22Rv1 (cell line): ENCODE results near the gene GRM7.

Experiments
- H3K27ac ChIP-seq: fragments of 450-650 bp; 2 replicates; pipeline ENCODE4 v1.5.1; 2017
- ZFX ChIP-seq: fragments of 450-650 bp; IDR thresholded peaks from 2 replicates; pipeline ENCODE4 v1.6.1; 2017; ENCODE audit warnings: antibody characterized with exemption, borderline replicate concordance
- TF ChIP-seq, protein P1 (sequence below): fragments of 450-650 bp; IDR thresholded peaks from 2 replicates; pipeline ENCODE4 v1.5.1; 2017; ENCODE audit warnings: mild to moderate bottlenecking

GRM7 gene

DNA sequence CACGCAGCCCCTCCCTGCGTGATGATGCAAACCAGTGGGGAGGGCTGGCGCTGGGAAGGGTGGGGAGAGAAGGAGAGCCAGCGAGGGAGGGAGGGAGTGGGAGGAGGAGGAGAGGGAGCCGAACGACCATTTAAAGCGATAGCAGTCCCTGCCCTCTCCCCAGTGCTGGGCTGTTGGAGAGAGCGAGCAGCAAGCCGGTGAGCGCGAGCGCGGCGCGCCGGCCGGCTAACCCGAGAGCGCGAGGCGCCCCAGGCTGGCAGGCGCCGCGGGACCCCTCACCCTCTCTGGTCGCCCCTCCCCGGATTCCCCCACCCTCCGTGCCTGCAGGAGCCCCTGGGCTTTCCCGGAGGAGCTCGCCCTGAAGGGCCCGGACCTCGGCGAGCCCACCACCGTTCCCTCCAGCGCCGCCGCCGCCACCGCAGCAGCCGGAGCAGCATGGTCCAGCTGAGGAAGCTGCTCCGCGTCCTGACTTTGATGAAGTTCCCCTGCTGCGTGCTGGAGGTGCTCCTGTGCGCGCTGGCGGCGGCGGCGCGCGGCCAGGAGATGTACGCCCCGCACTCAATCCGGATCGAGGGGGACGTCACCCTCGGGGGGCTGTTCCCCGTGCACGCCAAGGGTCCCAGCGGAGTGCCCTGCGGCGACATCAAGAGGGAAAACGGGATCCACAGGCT, at the start of gene GRM7:
Gene GRM7 (plus strand): TSS at position 162 of the 671 bp plus-strand sequence.
- no peak within 1 kb of the TSS for H3K27ac ChIP-seq

DNA sequence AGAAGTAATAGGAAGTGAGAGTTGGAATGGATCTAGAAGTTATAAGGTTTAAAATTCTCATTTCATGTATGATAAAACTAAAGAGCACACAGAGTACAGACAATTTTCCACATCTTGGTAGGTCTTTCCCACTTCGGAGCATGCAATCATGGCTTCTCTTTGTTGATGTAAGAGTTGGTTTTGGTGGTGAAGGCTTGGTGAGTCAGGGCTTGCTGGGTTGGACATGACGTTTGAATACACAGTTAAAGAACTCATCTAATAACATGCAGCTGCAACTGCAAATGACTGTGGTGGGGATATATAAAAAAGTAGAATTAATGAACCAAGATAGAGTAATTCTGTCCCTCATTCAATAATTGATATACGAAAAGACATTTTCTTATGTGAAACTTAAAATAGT, 39.5 kb upstream of the GRM7 start:
- no peak overlapping the region for H3K27ac ChIP-seq
- TF ChIP-seq, protein P1, sequence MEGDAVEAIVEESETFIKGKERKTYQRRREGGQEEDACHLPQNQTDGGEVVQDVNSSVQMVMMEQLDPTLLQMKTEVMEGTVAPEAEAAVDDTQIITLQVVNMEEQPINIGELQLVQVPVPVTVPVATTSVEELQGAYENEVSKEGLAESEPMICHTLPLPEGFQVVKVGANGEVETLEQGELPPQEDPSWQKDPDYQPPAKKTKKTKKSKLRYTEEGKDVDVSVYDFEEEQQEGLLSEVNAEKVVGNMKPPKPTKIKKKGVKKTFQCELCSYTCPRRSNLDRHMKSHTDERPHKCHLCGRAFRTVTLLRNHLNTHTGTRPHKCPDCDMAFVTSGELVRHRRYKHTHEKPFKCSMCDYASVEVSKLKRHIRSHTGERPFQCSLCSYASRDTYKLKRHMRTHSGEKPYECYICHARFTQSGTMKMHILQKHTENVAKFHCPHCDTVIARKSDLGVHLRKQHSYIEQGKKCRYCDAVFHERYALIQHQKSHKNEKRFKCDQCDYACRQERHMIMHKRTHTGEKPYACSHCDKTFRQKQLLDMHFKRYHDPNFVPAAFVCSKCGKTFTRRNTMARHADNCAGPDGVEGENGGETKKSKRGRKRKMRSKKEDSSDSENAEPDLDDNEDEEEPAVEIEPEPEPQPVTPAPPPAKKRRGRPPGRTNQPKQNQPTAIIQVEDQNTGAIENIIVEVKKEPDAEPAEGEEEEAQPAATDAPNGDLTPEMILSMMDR = no peak
- TF ChIP-seq ZFX = no peak

More for the DNA sequence above, at the start of gene GRM7:
- TF ChIP-seq, protein P1 = no peak
- no peak for TF ChIP-seq ZFX

DNA sequence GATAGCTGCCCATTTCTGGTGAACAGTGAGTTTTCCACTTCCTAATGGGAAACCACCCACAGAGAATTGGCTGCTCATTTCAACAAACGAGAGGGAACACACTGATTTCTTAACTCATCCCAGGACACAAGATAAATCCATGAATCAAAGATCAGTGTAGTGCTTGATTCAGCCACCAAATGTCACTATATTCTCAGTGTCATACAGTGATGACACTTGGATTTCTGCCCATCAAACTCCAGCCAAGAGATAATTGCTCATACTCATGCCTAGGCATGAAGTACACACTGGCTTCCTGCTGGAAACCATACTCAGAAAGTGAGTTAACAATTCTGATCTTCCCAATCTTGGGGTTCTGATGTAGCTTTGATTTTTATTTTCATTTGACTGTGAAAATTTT, 35.4 kb upstream of the GRM7 start:
- 0 out of 2 replicates have a peak overlapping the region, but pooled peaks have one; percentile 1 for H3K27ac ChIP-seq
- TF ChIP-seq ZFX = no peak
- TF ChIP-seq, protein P1 = peak; percentile 23

DNA sequence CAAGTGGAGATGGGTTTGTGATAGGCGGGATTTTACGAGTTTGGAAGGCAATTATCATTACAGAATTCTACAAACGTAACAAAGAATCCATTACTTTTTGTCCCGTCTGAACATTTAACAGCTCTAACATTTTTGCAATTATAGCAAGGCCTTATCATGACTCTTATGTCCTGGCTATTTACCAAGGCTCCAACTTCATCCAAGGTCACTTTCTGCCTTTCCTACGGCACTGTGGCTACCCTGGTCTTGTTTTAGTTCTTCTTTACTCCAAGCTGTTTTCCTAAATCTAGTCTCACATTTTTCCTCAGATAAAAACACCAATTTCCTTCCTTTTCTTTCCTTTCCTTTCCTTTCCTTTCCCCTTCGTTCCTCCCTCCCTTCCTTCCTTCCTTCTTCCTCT, 33.5 kb upstream of the GRM7 start:
- H3K27ac ChIP-seq = no peak overlapping the region

DNA sequence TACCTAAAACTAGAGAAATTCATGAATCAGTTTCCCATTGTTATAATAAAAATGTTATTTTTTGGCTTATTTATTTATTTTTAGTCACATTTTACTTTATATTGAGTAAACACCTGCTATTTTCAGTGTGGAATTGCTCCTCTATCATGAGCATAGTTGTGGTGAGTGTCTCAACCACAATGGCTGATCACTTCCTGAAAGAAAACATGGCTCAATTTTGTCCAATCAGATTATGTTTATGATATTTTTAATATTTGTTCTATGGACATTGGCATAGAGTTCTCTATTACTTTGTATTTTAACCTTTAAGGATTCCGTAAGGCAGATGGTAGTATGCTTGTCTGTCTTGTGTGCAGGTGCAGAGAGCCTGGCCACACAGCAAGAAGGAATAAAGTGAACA, 16.2 kb upstream of the GRM7 start:
- TF ChIP-seq, protein P1 = no peak
- TF ChIP-seq ZFX = no peak

More for the DNA sequence above, 33.5 kb upstream of the GRM7 start:
- TF ChIP-seq, protein P1 = no peak
- TF ChIP-seq ZFX = no peak

DNA sequence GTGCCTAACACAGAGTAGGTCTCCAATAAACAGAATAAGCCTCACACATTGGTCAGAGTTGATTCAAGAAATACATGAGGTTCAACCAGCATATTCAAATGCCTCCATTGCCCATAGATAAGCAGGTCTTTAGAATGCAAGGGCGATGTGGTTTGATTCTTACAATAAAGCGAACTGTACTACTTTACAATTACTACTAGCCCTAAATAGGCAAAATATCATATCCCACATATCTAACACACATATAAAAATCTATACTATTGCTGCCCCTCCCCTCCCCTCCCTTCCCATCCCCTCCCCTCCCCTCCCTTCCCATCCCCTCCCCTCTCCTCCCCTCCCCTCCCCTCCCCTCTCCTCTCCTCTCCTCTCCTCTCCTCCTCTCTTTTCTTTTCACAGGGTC, 6.7 kb upstream of the GRM7 start:
- H3K27ac ChIP-seq = no peak overlapping the region

More for the DNA sequence above, 16.2 kb upstream of the GRM7 start:
- H3K27ac ChIP-seq = no peak overlapping the region

DNA sequence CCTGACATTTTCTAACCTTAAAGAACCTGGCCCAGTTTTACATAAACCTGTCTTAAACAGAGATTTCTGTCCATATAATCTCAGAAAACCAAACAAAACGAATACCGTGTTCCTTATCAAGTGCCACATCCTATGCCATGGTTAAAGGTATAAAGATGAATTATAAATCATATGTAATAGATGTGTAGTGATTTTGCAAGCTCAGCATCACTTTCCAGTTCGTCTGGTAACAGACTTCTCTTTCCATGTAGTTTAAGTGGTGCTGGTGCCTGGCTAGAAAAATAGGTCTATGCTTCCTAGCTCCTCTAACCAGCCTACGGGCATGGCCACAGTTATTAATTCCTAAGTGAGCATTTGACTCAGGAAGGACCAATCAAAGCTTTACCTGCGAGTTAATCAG, 3.4 kb upstream of the GRM7 start:
- no peak overlapping the region for H3K27ac ChIP-seq

More for the DNA sequence above, 6.7 kb upstream of the GRM7 start:
- TF ChIP-seq, protein P1 = no peak
- no peak for TF ChIP-seq ZFX

More for the DNA sequence above, 3.4 kb upstream of the GRM7 start:
- TF ChIP-seq, protein P1 = no peak
- no peak for TF ChIP-seq ZFX
